ENCODE data around the gene CGB8. TPM values are rescaled to one million over a fixed set of nuclear protein-coding genes. Genes with fewer than 3 reads are reported as not detected.
A peak's percentile ranks its signal among the peaks of the same experiment; 100 is the strongest.
"Not testable (repeated sequence)": the region's sequence is repeated elsewhere in the genome, so short reads cannot be mapped to it uniquely, and the experiment has no call there.

The CGB8 gene
- total RNA-seq, 6 experiments from 2014 or later = 0.83 to 3.8 (median 3.7) TPM; not detected in 1

DNA sequence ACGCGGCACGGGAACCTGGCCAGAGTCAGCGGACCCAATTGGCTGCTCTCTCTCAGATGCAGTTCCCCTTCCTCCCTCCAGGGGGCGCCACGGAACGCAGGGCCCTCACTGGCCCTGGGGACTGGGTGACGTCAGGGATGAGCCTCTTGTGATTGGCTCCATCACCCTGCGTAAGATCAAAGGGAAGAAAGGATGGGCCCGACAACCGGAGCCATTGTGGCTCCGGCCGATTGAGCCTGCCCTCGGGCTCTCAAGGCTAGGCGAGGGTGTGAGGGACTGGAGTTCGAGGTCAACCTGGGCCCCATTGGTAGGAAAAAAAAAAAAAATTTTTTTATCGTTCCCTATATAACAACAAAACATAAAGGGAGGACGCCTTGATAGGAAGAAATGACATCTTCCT, 12.1 kb downstream of the CGB8 start, which contains the start of gene CGB1:
CGB1 (minus strand) TSS at position 81 of the 400 bp plus-strand sequence. CDS start 184 bp downstream, outside the sequence.
- peak; percentile 72 for TF ChIP-seq CTCF (IDR thresholded peaks at IDR 0.05)
- H3K4me1 Mint-ChIP-seq (ENCODE audit: low read depth) = peaks cover 17% of the 10 kb centered on the region
- DNase-seq; H3K4me3 Mint-ChIP-seq; H3K27ac Mint-ChIP-seq; H3K27me3 Mint-ChIP-seq (ENCODE audit: insufficient read depth); H3K9me3 Mint-ChIP-seq; H3K36me3 Mint-ChIP-seq (ENCODE audit: low read depth): not testable (repeated sequence)

- peaks cover 15% of the 10 kb centered on the region for H3K4me1 Mint-ChIP-seq (ENCODE audit: low read depth)
- H3K36me3 Mint-ChIP-seq (ENCODE audit: low read depth); H3K4me3 Mint-ChIP-seq; H3K27ac Mint-ChIP-seq; H3K9me3 Mint-ChIP-seq; H3K27me3 Mint-ChIP-seq (ENCODE audit: insufficient read depth); DNase-seq: not testable (repeated sequence)
- peak; percentile 70 for TF ChIP-seq CTCF (IDR thresholded peaks at IDR 0.05)
Observed at GRCh38 chr19:49031642-49032301, 17.1 kb downstream of the CGB8 start, which contains the start of gene CGB2. Gene CGB2 (plus strand): TSS chr19:49031890. CDS start chr19:49032096, 206 bp downstream.

DNA sequence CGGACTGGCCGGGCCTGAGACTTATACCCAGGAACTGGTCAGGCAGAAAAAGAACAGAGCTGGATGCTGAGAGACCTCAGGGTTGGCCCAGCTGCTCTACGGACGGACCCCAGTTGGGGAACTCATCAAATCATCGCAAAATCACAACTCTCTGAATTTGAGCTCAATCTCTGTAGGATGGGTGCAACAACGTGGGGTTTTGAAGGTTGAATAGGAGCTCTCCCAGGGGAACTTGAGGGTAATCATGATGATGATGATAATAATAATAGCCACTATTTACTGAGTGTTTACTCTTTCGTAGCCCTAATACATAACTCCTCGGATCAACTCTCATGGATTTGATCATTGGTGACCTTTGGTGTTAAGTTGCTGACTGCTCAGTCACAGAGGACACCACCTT, 18.6 kb downstream of the CGB8 start:
- not testable (repeated sequence) for H3K27ac Mint-ChIP-seq; H3K4me3 Mint-ChIP-seq; H3K36me3 Mint-ChIP-seq (ENCODE audit: low read depth); H3K27me3 Mint-ChIP-seq (ENCODE audit: insufficient read depth); H3K9me3 Mint-ChIP-seq; DNase-seq
- H3K4me1 Mint-ChIP-seq (ENCODE audit: low read depth) = peaks cover 23% of the 10 kb centered on the region

DNA sequence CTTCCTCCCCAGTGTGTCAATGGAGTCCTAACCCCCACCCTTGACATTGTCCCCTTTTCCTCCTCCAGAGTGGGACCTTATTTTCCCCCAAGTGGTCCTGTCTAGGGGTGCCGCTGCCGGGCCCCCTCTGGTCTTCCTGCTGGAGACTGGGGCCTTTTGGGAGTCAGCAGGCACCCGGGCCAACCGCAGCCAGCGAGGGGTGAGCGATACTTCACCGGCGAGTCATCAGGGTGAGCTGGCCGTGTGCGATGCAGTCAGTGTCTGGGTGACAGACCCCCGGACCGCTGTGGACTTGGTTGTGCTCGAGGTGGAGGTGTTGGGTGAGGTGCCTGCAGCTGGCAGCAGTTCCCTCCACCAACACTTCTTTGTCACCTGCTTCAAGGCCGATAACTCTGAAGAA, 19.2 kb downstream of the CGB8 start:
- H3K27ac Mint-ChIP-seq = peak overlapping the region; percentile 77; the same call in 1 of the 2 replicates

DNA sequence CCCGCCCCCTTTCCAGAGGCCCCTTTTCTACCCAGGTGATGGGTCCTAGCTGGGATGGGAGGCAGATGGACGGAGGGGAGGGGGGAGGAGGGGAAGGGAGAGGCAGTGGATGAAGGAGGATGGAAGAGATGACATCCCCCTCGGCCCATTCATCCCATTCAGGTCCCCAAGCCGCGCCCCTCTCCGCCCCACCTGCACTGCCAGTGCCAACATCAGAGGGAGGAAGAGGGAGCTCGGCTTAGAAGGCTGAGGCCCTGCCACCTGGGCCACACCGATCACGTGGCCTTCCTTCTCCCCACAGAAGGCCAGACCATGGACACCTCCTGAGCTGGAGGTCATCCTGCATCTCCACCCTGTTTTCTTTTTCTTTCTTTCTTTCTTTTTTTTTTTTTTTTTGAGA, 20.2 kb downstream of the CGB8 start:
- not testable (repeated sequence) for H3K36me3 Mint-ChIP-seq (ENCODE audit: low read depth); H3K9me3 Mint-ChIP-seq; H3K27me3 Mint-ChIP-seq (ENCODE audit: insufficient read depth); H3K27ac Mint-ChIP-seq; DNase-seq; H3K4me3 Mint-ChIP-seq
- H3K4me1 Mint-ChIP-seq (ENCODE audit: low read depth) = peaks cover 28% of the 10 kb centered on the region

More for the DNA sequence above, 19.2 kb downstream of the CGB8 start:
- H3K4me1 Mint-ChIP-seq (ENCODE audit: low read depth) = peaks cover 28% of the 10 kb centered on the region
- H3K36me3 Mint-ChIP-seq (ENCODE audit: low read depth); H3K9me3 Mint-ChIP-seq; DNase-seq; H3K4me3 Mint-ChIP-seq; H3K27me3 Mint-ChIP-seq (ENCODE audit: insufficient read depth): not testable (repeated sequence)

DNA sequence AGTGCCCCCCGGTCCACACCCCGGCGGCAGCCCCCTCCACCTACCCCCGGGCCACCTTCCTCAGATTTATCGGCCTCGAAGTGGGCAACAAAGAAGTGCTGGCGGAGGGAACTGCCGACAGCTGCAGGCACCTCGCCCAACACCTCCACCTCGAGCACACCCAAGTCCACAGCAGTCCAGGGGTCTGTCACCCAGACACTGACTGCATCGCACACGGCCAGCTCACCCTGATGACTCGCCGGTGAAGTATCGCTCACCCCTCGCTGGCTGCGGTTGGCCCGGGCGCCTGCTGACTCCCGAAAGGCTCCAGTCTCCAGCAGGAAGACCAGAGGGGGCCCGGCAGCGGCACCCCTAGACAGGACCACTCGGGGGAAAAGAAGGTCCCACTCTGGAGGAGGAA, 23.3 kb downstream of the CGB8 start:
- peak overlapping the region; percentile 65; the same call in 1 of the 2 replicates for H3K4me3 Mint-ChIP-seq
- DNase-seq; H3K36me3 Mint-ChIP-seq (ENCODE audit: low read depth); H3K27me3 Mint-ChIP-seq (ENCODE audit: insufficient read depth); H3K9me3 Mint-ChIP-seq: not testable (repeated sequence)
- peak overlapping the region; percentile 92 for H3K27ac Mint-ChIP-seq
- H3K4me1 Mint-ChIP-seq (ENCODE audit: low read depth) = peaks cover 43% of the 10 kb centered on the region

DNA sequence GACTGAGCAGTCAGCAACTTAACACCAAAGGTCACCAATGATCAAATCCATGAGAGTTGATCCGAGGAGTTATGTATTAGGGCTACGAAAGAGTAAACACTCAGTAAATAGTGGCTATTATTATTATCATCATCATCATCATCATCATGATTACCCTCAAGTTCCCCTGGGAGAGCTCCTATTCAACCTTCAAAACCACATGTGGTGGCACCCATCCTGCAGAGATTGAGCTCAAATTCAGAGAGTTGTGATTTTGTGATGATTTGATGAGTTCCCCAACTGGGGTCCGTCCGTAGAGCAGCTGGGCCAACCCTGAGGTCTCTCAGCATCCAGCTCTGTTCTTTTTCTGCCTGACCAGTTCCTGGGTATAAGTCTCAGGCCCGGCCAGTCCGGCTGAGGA, 23.8 kb downstream of the CGB8 start:
- H3K36me3 Mint-ChIP-seq (ENCODE audit: low read depth); H3K27ac Mint-ChIP-seq; H3K9me3 Mint-ChIP-seq; H3K4me3 Mint-ChIP-seq; H3K27me3 Mint-ChIP-seq (ENCODE audit: insufficient read depth); DNase-seq: not testable (repeated sequence)
- H3K4me1 Mint-ChIP-seq (ENCODE audit: low read depth) = peaks cover 41% of the 10 kb centered on the region

DNA sequence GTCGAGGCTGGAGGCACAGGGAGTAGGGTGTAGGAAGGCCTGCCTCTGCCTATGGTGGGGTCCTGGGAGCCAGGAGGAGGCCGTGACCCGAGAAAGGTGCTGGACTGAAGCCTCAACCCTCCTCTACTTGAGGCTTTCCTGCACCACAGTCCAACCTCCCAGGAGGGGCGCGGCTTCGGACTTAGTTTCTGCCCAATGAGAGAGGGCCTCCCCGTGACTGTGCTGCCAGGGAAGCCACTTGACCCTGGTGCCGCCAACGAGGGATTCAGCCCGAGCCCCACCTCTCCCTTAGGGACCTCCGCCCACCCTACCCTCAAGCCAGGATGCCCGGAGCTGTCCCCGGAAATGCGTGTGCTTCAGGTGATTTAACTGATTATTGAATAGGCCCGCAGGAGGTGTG, 24.7 kb downstream of the CGB8 start, which contains the start of gene CGB3:
CGB3 (minus strand) TSS at position 101 of the 400 bp plus-strand sequence. CDS start 362 bp downstream, outside the sequence.
- not testable (repeated sequence) for DNase-seq; H3K27me3 Mint-ChIP-seq (ENCODE audit: insufficient read depth); H3K9me3 Mint-ChIP-seq; H3K36me3 Mint-ChIP-seq (ENCODE audit: low read depth); H3K4me3 Mint-ChIP-seq; H3K27ac Mint-ChIP-seq
- H3K4me1 Mint-ChIP-seq (ENCODE audit: low read depth) = peaks cover 35% of the 10 kb centered on the region
